GM21367 (cell line): ENCODE results near the gene ATL3.
"Not testable (repeated sequence)": the region's sequence is repeated elsewhere in the genome, so short reads cannot be mapped to it uniquely, and the experiment has no call there.

ENCODE experiments used
- ATAC-seq: cut with Tn5 transposase; IDR thresholded peaks from one replicate; pipeline ENCODE4 v1.9.1; 2021; ENCODE audit not compliant: unreplicated experiment

Gene ATL3

DNA sequence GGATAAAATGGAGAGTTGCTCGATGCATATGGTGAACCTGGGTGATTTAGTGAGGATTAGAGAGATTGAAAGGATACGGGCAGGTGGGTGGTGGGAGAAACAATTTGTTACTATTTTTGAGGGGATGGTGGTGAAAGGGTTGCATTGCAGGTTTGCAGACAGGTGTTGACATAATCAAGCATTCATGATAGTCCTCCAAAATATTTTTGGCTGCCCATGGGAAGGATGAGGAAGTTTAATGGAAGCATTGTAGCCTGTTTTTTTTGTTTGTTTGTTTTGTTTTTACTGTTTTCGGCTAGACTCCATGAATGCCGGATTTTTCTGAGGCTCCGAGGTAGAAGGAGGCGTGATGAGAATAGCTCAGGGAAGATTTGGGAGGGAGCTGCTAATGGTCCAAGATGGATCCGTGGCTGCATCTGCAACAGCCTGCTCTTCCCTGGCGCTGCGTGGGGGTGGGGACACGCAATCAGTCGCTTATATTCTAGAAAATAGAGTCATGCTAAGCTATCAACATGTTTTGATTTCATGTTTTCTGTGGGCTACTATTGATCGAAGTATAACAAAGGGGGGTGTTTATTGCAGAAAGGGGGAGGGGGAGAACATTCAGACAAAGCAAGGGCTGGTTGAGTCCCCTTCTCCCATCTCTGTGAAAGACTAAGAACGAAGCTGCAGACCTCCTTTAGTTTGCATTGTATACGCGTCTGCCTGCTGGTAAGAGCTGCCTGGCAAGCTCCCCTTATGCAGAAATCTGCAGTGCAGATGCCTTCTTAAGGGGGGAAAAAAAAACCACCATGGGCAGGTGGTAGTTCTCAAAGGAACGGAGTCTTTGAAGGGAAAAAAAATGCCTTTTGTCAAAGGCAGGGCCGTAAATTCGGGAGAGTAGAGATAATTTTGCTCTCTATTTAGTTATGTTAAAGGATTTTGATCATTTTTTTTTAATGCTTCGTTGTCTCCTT is 11.2 kb upstream of the ATL3 start:
- no peak for ATAC-seq

DNA sequence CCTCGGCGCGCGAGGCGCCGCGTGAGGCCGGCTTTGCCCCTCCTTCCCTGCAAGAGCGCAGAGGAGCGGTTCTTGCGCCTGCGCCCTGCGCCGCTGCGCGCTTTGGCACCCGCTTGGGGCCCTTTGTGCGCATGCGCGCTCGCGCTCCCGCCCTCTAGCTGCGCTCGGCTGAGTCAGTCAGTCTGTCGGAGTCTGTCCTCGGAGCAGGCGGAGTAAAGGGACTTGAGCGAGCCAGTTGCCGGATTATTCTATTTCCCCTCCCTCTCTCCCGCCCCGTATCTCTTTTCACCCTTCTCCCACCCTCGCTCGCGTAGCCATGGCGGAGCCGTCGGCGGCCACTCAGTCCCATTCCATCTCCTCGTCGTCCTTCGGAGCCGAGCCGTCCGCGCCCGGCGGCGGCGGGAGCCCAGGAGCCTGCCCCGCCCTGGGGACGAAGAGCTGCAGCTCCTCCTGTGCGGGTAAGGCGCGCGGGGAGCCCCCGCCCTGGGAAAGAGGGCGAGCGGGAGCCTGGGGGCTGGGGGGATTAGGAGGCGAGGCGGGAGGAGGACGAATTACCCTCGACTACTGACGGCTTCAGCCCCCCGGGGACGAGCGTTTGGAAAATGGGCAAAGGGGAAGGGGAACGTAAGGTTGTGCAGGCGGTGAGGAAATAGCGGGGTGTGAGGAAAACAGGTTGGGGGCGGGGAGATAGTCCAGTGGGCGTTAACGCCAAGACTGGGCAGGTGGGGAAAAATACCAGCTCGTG is 10.3 kb upstream of the ATL3 start, which contains the start of gene RTN3:
RTN3 (plus strand) TSS at position 180 of the 745 bp plus-strand sequence; CDS start at position 317, 137 bp downstream.
- ATAC-seq = peak; percentile 74

GRCh38 chr11:63680834-63681320 is 9.7 kb upstream of the ATL3 start:
- ATAC-seq = no peak

GRCh38 chr11:63673579-63673978 is 2.4 kb upstream of the ATL3 start:
- no peak for ATAC-seq

- ATAC-seq = no peak
These were observed 1.9 kb upstream of the ATL3 start for GRCh38 chr11:63672936-63673539.

DNA sequence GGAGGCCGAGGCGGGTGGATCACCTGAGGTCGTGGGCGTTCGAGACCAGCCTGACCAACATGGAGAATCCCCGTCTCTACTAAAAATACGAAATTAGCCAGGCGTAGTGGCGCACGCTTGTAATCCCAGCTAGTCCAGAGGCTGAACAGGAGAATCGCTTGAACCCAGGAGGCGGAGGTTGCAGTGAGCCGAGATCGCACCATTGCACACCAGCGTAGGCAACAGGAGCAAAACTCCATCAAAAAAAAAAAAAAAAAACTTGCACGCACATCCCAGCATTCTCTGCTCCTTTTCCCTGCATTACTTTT is 934 bp upstream of the ATL3 start:
- ATAC-seq = no peak

- ATAC-seq = peak; percentile 25
These were observed 499 bp downstream of the ATL3 start for GRCh38 chr11:63670433-63671321.

DNA sequence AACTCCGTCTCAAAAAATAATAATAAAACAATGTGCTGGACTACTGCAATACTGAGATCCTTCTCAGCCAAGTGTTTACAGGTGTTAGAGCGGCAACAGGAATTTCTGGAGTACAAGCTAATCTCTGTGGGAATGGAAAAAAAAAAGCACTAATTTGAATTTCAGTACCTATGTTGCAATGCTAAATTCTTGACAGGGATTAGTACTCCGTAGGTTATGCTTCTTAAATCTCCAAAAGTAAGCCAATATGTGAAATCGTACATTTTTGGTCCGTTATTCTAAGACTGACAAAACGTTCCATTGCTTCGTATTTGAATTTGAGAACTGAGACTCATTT is 1.1 kb downstream of the ATL3 start:
- no peak for ATAC-seq

DNA sequence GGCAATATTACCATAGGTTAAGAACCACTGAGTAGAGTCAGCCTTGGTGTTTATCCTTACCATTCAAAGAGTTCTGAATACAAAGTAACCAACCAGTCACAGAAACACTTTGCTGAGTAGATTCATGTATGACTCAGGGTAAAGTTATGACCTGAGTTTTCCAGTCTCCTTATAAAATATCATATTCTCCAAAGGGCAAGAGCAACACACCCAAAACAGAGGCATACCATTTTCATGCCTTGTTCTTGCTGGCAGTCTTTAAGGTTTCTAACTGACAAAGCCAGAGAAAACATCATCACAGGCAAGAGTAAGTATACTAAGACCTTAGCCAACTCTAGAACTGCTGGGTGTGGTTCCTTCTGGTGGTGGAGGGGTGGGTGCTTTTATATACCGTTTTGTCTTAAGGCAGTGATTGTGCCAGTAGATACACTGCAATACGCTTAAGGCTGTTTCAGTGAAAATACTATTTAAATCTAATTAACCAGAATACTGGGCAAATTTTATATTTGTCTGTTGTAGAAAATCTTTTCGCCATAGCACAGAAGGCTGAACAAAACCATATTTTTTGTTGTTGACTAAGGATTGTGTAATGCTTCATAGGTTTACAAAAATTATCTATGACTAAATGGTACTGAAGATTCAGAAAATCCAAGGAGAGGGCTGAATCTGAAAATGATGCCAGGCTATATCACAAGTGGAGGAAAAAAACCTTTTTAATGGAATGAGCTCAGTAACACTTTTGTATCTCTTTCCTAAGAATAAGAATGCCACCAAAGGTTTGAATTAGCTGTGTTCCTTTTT is 3.0 kb downstream of the ATL3 start:
- ATAC-seq = no peak

- ATAC-seq = no peak
These were observed 4.3 kb downstream of the ATL3 start for GRCh38 chr11:63666874-63667273.

- no peak for ATAC-seq
These were observed 7.4 kb downstream of the ATL3 start for GRCh38 chr11:63663809-63664208.

GRCh38 chr11:63660972-63661371 is 10.2 kb downstream of the ATL3 start:
- ATAC-seq = no peak

GRCh38 chr11:63652671-63653070 is 18.5 kb downstream of the ATL3 start:
- ATAC-seq = no peak

DNA sequence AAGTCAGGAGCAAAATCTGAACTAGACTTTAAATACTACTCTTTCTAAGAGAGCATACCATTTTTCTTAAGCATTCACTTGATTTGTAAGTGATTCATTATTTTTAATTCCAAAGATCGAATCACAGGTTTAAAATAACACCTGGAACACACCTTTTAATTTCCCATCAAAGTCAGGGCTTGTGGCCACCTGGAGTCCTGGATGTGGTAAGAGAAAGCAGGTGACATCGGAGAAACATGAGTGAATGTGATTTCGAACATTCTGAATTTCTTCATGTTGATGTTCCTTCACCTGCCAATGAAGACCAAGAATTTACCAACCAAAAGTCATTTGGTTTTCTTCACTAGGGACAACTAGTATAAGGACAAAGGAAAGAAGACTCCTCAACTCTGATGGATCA is 28.0 kb downstream of the ATL3 start:
- ATAC-seq = no peak

DNA sequence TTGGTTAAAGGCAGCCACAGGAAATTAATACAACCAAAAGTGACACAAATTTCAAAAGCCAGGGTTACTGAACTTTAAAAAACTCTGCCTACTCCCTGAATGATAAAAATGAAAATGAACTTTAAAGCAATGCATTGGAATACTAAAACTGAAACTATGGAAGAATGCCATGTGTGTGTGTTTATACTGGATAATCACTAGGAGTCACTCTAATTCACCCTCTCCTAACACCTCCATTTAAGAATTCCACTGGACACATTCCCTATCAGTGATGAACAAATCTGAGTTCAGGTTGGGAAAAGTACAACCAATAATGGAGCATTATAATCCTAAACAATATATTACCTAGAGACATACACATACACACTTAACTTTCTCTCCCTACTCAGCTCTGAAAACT is 29.4 kb downstream of the ATL3 start:
- ATAC-seq = no peak

DNA sequence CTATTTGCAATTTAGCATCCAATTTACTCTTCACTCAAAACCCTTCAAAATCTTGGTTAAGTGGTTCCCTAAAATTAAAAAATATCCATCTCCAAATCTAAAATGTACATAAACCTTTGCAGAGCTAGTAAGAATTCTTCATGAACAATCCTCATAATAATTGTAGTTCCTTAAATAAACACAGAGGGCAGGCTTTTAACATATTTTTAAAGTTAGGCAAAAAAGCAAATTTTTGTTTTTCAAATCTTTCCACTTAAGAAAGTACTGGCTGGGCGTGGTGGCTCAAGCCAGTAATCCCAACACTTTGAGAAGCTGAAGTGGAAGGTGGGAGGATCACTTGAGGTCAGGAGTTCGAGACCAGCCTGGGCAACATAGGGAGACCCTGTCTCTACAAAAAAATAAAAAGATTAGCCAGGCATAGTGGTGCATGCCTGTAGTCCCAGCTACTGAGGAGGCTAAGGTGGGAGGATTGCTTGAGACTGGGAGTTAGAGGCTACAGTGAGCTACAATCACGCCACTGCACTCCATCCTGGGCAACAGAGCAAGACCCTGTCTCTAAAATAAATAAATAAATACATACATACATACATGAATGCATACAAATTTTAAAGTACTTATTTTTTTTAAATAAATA is 31.9 kb downstream of the ATL3 start:
- no peak for ATAC-seq

- not testable (repeated sequence) for ATAC-seq
These were observed 32.7 kb downstream of the ATL3 start for GRCh38 chr11:63638436-63638835.

DNA sequence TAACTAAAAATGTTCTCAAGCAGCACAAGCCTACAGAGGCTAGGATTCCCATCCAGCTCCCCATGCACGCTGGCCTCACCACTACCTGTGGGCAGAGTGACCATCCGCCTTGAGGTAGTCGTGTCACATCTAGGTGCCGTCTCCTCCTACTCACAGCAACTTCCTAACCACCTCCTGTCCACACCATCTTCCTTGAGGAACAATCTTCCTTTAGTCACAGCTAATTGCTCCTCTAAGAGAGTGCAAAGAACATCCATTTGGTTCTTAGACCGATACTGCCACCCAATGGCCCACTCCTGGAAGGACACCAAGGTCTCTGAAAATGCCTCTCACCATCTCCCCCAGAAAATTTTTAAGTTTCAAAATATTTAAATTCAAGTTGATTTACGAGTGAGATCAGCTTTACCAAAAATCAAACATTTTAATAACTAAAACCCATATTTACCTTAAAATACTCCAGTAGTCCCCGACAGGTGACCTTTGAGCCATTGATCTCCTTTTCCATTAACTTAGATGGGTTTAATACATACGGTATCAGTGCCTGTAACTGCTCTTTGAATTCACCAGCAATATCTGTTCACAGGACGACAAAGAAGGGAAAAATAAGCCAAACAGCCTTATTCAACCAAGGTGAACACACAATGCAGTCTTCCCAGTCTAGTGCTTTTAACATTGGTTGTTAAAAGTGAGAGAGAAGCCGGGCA is 35.3 kb downstream of the ATL3 start:
- ATAC-seq = no peak

DNA sequence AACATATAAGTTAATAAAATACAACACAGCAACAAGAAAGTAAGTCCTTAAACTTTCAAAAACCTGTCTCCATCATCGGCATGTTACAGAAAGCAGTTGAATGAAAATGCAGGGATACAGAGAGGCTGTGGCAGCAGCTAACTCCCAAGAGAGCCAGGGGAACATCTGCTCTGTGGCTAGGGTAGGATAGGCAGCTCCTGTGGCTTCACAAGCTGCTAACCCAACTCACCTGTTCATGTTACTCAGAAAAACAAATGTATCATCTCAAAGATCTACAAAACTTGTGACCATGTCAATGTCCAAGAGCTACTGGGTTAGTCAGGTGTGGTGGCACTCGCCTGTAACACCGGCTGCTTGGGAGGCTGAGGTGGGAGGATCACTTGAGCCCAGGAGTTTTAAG is 41.8 kb downstream of the ATL3 start:
- no peak for ATAC-seq
